Measurements from ENCODE around the gene INTS2.
"Not testable (repeated sequence)": the region's sequence is repeated elsewhere in the genome, so short reads cannot be mapped to it uniquely, and the experiment has no call there.

Gene INTS2

GRCh38 chr17:61821655-61822054, 106.1 kb downstream of the INTS2 start:
- DNase-seq (ENCODE audit: low spot score) = no peak

GRCh38 chr17:61819265-61819664, 108.5 kb downstream of the INTS2 start:
- DNase-seq (ENCODE audit: low spot score) = not testable (repeated sequence)

GRCh38 chr17:61818225-61818624, 109.6 kb downstream of the INTS2 start:
- no peak for DNase-seq (ENCODE audit: low spot score)

GRCh38 chr17:61817452-61817851, 110.3 kb downstream of the INTS2 start:
- DNase-seq (ENCODE audit: low spot score) = no peak

- DNase-seq (ENCODE audit: low spot score) = no peak
Measured at GRCh38 chr17:61816538-61816937, 111.2 kb downstream of the INTS2 start.

- DNase-seq (ENCODE audit: low spot score) = no peak
Measured at GRCh38 chr17:61815863-61816503, 111.8 kb downstream of the INTS2 start.
